Measurements from ENCODE around the gene C2CD4C.

DNA sequence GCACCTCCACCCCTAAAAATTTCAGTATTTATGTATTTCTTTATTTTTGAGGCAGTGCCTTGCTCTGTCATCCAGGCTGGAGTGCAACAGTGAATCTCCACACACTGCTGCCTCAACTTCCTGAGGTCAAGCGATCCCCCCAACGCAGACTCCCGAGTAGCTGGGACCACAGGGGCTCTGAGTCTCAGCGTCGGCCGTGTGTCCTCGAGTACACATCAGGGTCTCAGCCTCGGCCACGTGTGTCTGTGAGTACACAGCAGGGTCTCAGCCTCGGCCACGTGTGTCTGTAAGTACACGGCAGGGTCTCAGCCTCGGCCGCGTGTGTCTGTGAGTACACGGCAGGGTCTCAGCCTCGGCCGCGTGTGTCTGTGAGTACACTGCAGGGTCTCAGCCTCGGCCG lies 21.2 kb downstream of the C2CD4C start:
- TF ChIP-seq, protein P1, sequence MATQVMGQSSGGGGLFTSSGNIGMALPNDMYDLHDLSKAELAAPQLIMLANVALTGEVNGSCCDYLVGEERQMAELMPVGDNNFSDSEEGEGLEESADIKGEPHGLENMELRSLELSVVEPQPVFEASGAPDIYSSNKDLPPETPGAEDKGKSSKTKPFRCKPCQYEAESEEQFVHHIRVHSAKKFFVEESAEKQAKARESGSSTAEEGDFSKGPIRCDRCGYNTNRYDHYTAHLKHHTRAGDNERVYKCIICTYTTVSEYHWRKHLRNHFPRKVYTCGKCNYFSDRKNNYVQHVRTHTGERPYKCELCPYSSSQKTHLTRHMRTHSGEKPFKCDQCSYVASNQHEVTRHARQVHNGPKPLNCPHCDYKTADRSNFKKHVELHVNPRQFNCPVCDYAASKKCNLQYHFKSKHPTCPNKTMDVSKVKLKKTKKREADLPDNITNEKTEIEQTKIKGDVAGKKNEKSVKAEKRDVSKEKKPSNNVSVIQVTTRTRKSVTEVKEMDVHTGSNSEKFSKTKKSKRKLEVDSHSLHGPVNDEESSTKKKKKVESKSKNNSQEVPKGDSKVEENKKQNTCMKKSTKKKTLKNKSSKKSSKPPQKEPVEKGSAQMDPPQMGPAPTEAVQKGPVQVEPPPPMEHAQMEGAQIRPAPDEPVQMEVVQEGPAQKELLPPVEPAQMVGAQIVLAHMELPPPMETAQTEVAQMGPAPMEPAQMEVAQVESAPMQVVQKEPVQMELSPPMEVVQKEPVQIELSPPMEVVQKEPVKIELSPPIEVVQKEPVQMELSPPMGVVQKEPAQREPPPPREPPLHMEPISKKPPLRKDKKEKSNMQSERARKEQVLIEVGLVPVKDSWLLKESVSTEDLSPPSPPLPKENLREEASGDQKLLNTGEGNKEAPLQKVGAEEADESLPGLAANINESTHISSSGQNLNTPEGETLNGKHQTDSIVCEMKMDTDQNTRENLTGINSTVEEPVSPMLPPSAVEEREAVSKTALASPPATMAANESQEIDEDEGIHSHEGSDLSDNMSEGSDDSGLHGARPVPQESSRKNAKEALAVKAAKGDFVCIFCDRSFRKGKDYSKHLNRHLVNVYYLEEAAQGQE (IDR thresholded peaks at IDR 0.05; ENCODE audit: insufficient read depth in 1 of 2, low read depth in 2 of 2, low read length in 1 of 2): no peak
- TF ChIP-seq, protein P2, sequence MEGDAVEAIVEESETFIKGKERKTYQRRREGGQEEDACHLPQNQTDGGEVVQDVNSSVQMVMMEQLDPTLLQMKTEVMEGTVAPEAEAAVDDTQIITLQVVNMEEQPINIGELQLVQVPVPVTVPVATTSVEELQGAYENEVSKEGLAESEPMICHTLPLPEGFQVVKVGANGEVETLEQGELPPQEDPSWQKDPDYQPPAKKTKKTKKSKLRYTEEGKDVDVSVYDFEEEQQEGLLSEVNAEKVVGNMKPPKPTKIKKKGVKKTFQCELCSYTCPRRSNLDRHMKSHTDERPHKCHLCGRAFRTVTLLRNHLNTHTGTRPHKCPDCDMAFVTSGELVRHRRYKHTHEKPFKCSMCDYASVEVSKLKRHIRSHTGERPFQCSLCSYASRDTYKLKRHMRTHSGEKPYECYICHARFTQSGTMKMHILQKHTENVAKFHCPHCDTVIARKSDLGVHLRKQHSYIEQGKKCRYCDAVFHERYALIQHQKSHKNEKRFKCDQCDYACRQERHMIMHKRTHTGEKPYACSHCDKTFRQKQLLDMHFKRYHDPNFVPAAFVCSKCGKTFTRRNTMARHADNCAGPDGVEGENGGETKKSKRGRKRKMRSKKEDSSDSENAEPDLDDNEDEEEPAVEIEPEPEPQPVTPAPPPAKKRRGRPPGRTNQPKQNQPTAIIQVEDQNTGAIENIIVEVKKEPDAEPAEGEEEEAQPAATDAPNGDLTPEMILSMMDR (IDR thresholded peaks at IDR 0.05): no peak
- TF ChIP-seq POLR2AphosphoS5 (IDR thresholded peaks at IDR 0.05; ENCODE audit: low read depth, low read length): no peak
- no peak for TF ChIP-seq SIN3A (IDR thresholded peaks at IDR 0.05; ENCODE audit: borderline replicate concordance, insufficient read depth, low read depth, low read length)
